DOHH2 (cell line): ENCODE data around the gene YTHDC2.

Experiments used
- H3F3A ChIP-seq: fragments of 200-600 bp; sonication (generic), shearing (Covaris generic); 2 replicates; pipeline ENCODE4 v1.6.0; 2016; ENCODE audit warnings: antibody characterized with exemption, mild to moderate bottlenecking; ENCODE audit not compliant: control insufficient read depth, insufficient read depth
- H3K27ac ChIP-seq: fragments of 200-600 bp; sonication (generic); 2 replicates; pipeline ENCODE4 v1.5.1; 2014; ENCODE audit warnings: low read depth, mild to moderate bottlenecking, low read length, moderate library complexity
- H3K27me3 ChIP-seq: fragments of 200-600 bp; sonication (generic); 2 replicates; pipeline ENCODE4 v1.6.1; 2014; ENCODE audit warnings: mild to moderate bottlenecking, low read length, mixed read lengths; ENCODE audit not compliant: control insufficient read depth
- H3K36me3 ChIP-seq: fragments of 200-600 bp; sonication (generic); 2 replicates; pipeline ENCODE4 v1.6.1; 2014; ENCODE audit warnings: mild to moderate bottlenecking, low read length, moderate library complexity, mixed read lengths; ENCODE audit not compliant: control insufficient read depth
- H3K4me1 ChIP-seq: fragments of 200-600 bp; sonication (generic); 2 replicates; pipeline ENCODE4 v1.6.1; 2014; ENCODE audit warnings: mild to moderate bottlenecking, low read length, mixed read lengths; ENCODE audit not compliant: control insufficient read depth
- H3K4me2 ChIP-seq: fragments of 200-600 bp; sonication (generic); 2 replicates; pipeline ENCODE4 v1.6.0; 2014; ENCODE audit warnings: mild to moderate bottlenecking, low read length, moderate library complexity
- H3K4me3 ChIP-seq: fragments of 200-600 bp; sonication (generic); 2 replicates; pipeline ENCODE4 v1.5.1; 2014; ENCODE audit warnings: mild to moderate bottlenecking, low read length, mixed read lengths
- H3K79me2 ChIP-seq: fragments of 200-600 bp; sonication (generic); 2 replicates; pipeline ENCODE4 v1.6.1; 2014; ENCODE audit warnings: mild to moderate bottlenecking, low read length, mixed read lengths; ENCODE audit not compliant: control insufficient read depth
- H3K9me2 ChIP-seq: fragments of 200-600 bp; sonication (generic); replicated peaks from 2 replicates; pipeline ENCODE4 v1.6.1; 2014; ENCODE audit warnings: mild to moderate bottlenecking, low read length, mixed read lengths; ENCODE audit not compliant: control insufficient read depth
- H3K9me3 ChIP-seq: fragments of 200-600 bp; sonication (generic); 2 replicates; pipeline ENCODE4 v1.6.1; 2014; ENCODE audit warnings: antibody characterized with exemption, low read length, mixed read lengths; ENCODE audit not compliant: control insufficient read depth, insufficient read depth
- H4K20me1 ChIP-seq: fragments of 200-600 bp; sonication (generic); 2 replicates; pipeline ENCODE4 v1.6.0; 2014; ENCODE audit warnings: low read depth, mild to moderate bottlenecking, antibody characterized with exemption, low read length, moderate library complexity; ENCODE audit not compliant: control insufficient read depth, insufficient read depth
- EZH2phosphoT487 ChIP-seq: fragments of 200-600 bp; sonication (generic); IDR thresholded peaks from 2 replicates; pipeline ENCODE4 v1.6.1; 2017; ENCODE audit warnings: borderline replicate concordance, mild to moderate bottlenecking, antibody characterized with exemption, low read length, moderate library complexity, mixed read lengths
- TF ChIP-seq, protein P1 (sequence below): fragments of 200-600 bp; sonication (generic); IDR thresholded peaks from one replicate; pipeline ENCODE4 v1.5.1; 2014; ENCODE audit warnings: antibody characterized with exemption, mild to moderate bottlenecking, low read depth, low read length; ENCODE audit not compliant: poor library complexity, severe bottlenecking

YTHDC2 gene

DNA sequence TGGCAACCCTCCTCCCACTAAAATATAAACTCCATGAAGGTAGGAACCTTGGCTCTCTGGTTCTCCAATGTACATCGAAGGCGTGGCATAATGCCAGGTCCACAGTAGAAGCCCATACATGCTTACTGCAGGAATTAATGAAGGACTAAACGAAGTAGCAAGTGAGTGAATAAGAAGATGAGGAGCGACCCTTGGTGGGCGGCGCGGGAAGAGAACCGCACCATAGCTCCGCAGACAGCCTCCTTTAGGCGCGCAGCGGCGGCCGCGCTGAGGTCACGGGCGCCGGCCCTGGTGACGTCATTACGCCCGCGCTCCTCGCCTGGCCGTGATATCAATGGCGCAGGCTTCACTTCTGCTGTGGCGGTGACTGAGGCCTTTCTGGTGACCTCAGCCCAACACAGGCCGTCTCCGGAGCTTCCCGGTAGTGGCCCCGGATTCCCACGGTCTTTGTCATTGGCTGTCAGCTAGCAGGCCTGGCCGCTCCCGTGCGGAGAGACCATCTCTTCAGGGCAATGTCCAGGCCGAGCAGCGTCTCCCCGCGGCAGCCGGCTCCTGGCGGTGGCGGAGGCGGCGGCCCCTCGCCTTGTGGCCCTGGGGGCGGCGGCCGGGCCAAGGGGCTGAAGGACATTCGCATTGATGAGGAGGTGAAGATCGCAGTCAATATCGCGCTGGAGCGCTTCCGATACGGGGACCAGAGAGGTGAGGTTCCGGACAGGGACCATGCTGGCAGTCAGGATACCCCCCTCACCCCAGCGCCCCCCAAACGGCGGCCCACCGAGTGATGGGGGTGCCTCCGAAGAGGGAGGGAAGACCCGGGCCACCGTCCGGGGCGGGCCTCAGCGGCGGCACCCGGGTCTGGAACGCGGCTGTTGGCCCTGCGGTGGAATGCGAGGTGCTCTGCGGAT, at the start of gene YTHDC2:
Gene YTHDC2, plus strand, starts transcription at position 311 of the 905 bp plus-strand sequence. Its CDS starts 202 bp downstream, at position 513.
- Histone ChIP-seq H3K9me2 (no peaks in the 10 kb centered on the region), H3K4me1 (peaks cover 20% of the 10 kb centered on the region), H3K4me2 (peak within 1 kb of the TSS; percentile 92), H3F3A (no peaks in the 10 kb centered on the region), H3K27ac (no peak within 1 kb of the TSS), H3K79me2 (peaks cover 43% of the 10 kb centered on the region), H4K20me1 (no peaks in the 10 kb centered on the region), H3K9me3 (peaks cover 3% of the 10 kb centered on the region; the same call in 1 of the 2 replicates), H3K27me3 (no peaks in the 10 kb centered on the region), H3K36me3 (peaks cover 23% of the 10 kb centered on the region), H3K4me3 (peak within 1 kb of the TSS; percentile 97)
- TF ChIP-seq EZH2phosphoT487: no peak
- TF ChIP-seq, protein P1, sequence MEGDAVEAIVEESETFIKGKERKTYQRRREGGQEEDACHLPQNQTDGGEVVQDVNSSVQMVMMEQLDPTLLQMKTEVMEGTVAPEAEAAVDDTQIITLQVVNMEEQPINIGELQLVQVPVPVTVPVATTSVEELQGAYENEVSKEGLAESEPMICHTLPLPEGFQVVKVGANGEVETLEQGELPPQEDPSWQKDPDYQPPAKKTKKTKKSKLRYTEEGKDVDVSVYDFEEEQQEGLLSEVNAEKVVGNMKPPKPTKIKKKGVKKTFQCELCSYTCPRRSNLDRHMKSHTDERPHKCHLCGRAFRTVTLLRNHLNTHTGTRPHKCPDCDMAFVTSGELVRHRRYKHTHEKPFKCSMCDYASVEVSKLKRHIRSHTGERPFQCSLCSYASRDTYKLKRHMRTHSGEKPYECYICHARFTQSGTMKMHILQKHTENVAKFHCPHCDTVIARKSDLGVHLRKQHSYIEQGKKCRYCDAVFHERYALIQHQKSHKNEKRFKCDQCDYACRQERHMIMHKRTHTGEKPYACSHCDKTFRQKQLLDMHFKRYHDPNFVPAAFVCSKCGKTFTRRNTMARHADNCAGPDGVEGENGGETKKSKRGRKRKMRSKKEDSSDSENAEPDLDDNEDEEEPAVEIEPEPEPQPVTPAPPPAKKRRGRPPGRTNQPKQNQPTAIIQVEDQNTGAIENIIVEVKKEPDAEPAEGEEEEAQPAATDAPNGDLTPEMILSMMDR: peak; percentile 41

DNA sequence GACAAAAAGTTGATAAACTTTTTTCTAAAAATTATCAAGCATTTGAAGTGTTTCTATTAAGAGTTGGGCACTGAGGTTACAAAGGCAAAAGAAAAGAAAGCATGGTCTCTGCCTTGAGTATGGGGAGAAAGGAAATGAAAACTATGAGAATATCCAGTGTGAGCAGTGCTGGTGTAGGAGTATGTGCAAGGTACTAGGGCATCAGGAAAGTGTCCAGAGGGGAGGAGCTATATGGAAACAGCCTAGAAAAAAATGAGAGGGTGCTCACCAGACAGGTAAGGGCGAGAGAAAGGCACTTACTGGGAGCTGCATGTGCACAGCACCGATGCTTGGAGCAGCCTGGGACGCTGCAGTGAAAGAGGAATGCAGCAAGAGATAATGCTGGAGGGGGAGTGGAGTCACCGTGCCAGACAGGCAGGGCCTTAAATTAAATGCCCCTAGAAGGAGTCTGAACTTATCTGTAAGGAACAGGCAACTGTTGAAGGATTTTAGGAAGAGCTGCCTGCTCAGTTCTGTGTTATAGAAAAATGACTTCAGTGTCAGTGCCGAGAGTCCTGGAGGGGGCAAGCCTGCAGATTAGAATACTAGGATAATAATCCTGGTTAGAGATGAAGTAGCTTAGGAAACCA, 39.3 kb upstream of the YTHDC2 start:
- no peaks in the 10 kb centered on the region for H3K9me2 ChIP-seq
- H3K27ac ChIP-seq: no peak overlapping the region
- no peaks in the 10 kb centered on the region for H3K9me3 ChIP-seq
- no peaks in the 10 kb centered on the region for H4K20me1 ChIP-seq
- H3K79me2 ChIP-seq: no peaks in the 10 kb centered on the region
- no peak overlapping the region for H3K4me3 ChIP-seq
- no peaks in the 10 kb centered on the region for H3K27me3 ChIP-seq
- no peak overlapping the region for H3K4me2 ChIP-seq
- no peaks in the 10 kb centered on the region for H3K4me1 ChIP-seq
- no peak for TF ChIP-seq EZH2phosphoT487
- TF ChIP-seq, protein P1: no peak
- no peaks in the 10 kb centered on the region for H3F3A ChIP-seq
- no peaks in the 10 kb centered on the region for H3K36me3 ChIP-seq

DNA sequence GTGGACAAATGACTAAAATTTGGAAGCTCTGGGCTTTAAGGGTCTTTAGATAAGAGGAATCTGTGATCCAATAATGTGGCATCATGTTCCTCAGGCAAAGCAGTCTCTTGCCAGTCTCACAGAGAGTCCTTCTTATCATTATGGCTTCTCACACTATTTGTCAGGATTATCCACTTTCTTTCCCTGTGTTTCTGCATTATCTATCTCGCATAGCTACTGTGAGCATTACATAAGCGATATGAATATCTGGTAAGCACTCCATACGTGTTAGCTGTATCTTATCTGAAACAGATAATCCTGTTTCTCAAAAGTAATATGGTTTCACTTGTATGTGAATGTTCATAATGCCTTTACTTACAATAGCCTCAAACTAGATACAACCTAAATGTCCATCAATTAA, 34.8 kb upstream of the YTHDC2 start:
- H3K9me3 ChIP-seq: no peaks in the 10 kb centered on the region
- no peak overlapping the region for H3K4me3 ChIP-seq
- no peaks in the 10 kb centered on the region for H3K9me2 ChIP-seq
- no peak overlapping the region for H3K27ac ChIP-seq
- no peaks in the 10 kb centered on the region for H3K79me2 ChIP-seq
- H3K27me3 ChIP-seq: no peaks in the 10 kb centered on the region
- no peaks in the 10 kb centered on the region for H3K36me3 ChIP-seq
- H3F3A ChIP-seq: no peaks in the 10 kb centered on the region
- H3K4me2 ChIP-seq: no peak overlapping the region
- no peaks in the 10 kb centered on the region for H3K4me1 ChIP-seq
- H4K20me1 ChIP-seq: no peaks in the 10 kb centered on the region
- TF ChIP-seq, protein P1: no peak
- no peak for TF ChIP-seq EZH2phosphoT487
